ENCODE measurements around the gene TRMT1.
"Not testable (repeated sequence)": the region's sequence is repeated elsewhere in the genome, so short reads cannot be mapped to it uniquely, and the experiment has no call there.

Gene TRMT1

GRCh38 chr19:13150187-13150930 is 33.8 kb upstream of the TRMT1 start, which contains the start of the genes IER2 and STX10:
Gene IER2, plus strand, starts transcription at chr19:13150411. Its CDS starts 2,776 bp downstream, at chr19:13153187.
Gene STX10, minus strand, starts transcription at chr19:13150375. Its CDS starts 202 bp downstream, at chr19:13150173.
- DNase-seq, result peak; percentile 96

- peak; percentile 81 for DNase-seq
Measured at GRCh38 chr19:13149628-13150186, 33.2 kb upstream of the TRMT1 start.

GRCh38 chr19:13149173-13149627 is 32.7 kb upstream of the TRMT1 start:
- DNase-seq, result not testable (repeated sequence)

GRCh38 chr19:13146763-13147563 is 30.4 kb upstream of the TRMT1 start:
- DNase-seq, result no peak

GRCh38 chr19:13139633-13140311 is 23.2 kb upstream of the TRMT1 start:
- DNase-seq, result no peak

GRCh38 chr19:13138916-13139198 is 22.3 kb upstream of the TRMT1 start:
- no peak for DNase-seq

GRCh38 chr19:13138171-13138915 is 21.8 kb upstream of the TRMT1 start:
- no peak for DNase-seq

- DNase-seq, result no peak
Measured at GRCh38 chr19:13137290-13137794, 20.8 kb upstream of the TRMT1 start.

GRCh38 chr19:13135068-13136062 is 18.8 kb upstream of the TRMT1 start:
- no peak for DNase-seq

GRCh38 chr19:13134626-13135025 is 18.1 kb upstream of the TRMT1 start:
- peak; percentile 27 for DNase-seq

GRCh38 chr19:13133241-13133870 is 16.8 kb upstream of the TRMT1 start:
- no peak for DNase-seq

- DNase-seq, result no peak
Measured at GRCh38 chr19:13132471-13133180, 16.1 kb upstream of the TRMT1 start.

- no peak for DNase-seq
Measured at GRCh38 chr19:13130886-13131490, 14.4 kb upstream of the TRMT1 start.

GRCh38 chr19:13129384-13129783 is 12.8 kb upstream of the TRMT1 start:
- DNase-seq, result no peak

GRCh38 chr19:13128583-13128982 is 12.0 kb upstream of the TRMT1 start:
- DNase-seq, result peak; percentile 49

GRCh38 chr19:13127811-13128575 is 11.5 kb upstream of the TRMT1 start:
- no peak for DNase-seq

GRCh38 chr19:13127051-13127450 is 10.5 kb upstream of the TRMT1 start:
- no peak for DNase-seq

Data from DMS53 (cell line).